Activated naive CD4-positive, alpha-beta T cell treated with anti-CD3 and anti-CD28 coated beads, Interleukin-2, amount 10 ng/mL, durations not matched to agents 7 days and 5 days (primary cell): Measurements from ENCODE around the gene HOXD11.
A peak's percentile ranks its signal among the peaks of the same experiment; 100 is the strongest.

Experiments
- CTCF ChIA-PET: fragments of 350-600 bp; sonication (Branson Sonifier 250); formaldehyde crosslinking; loops from one replicate; lab custom pipeline; 2021; ENCODE audit warnings: antibody characterized with exemption; lab: Charles Lee
- DNase-seq: peaks from one replicate; pipeline ENCODE4 v3.0.0-alpha.2; 2020
- H3K27ac Mint-ChIP-seq: one replicate; pipeline ENCODE4 v1.8.0; 2021; ENCODE audit warnings: mild to moderate bottlenecking, moderate library complexity, mixed read lengths
- H3K27me3 Mint-ChIP-seq: one replicate; pipeline ENCODE4 v1.8.0; 2021; ENCODE audit warnings: mild to moderate bottlenecking, mixed read lengths
- H3K36me3 Mint-ChIP-seq: one replicate; pipeline ENCODE4 v1.8.0; 2021; ENCODE audit warnings: mixed read lengths
- H3K4me1 Mint-ChIP-seq: one replicate; pipeline ENCODE4 v1.8.0; 2021; ENCODE audit warnings: mixed read lengths
- H3K4me3 Mint-ChIP-seq: one replicate; pipeline ENCODE4 v1.8.0; 2021; ENCODE audit warnings: mild to moderate bottlenecking, moderate library complexity, mixed read lengths
- H3K9me3 Mint-ChIP-seq: one replicate; pipeline ENCODE4 v1.8.0; 2021; ENCODE audit warnings: mixed read lengths

Gene HOXD11

GRCh38 chr2:176085120-176085788 lies 21.8 kb upstream of the HOXD11 start:
- Mint-ChIP-seq H3K27ac (peak overlapping the region; percentile 70), H3K4me3 (no peak overlapping the region), H3K9me3 (peaks cover 7% of the 10 kb centered on the region), H3K4me1 (peaks cover 7% of the 10 kb centered on the region), H3K27me3 (peaks cover 98% of the 10 kb centered on the region), H3K36me3 (peaks cover 16% of the 10 kb centered on the region)
- DNase-seq, result no peak
- CTCF ChIA-PET, result interaction anchor here (0.7 to 1.9 kb wide), 4 partner anchors 36 to 395 kb away, joined by 3 to 6 read pairs (median 3); no protein-coding TSS in a partner anchor

DNA sequence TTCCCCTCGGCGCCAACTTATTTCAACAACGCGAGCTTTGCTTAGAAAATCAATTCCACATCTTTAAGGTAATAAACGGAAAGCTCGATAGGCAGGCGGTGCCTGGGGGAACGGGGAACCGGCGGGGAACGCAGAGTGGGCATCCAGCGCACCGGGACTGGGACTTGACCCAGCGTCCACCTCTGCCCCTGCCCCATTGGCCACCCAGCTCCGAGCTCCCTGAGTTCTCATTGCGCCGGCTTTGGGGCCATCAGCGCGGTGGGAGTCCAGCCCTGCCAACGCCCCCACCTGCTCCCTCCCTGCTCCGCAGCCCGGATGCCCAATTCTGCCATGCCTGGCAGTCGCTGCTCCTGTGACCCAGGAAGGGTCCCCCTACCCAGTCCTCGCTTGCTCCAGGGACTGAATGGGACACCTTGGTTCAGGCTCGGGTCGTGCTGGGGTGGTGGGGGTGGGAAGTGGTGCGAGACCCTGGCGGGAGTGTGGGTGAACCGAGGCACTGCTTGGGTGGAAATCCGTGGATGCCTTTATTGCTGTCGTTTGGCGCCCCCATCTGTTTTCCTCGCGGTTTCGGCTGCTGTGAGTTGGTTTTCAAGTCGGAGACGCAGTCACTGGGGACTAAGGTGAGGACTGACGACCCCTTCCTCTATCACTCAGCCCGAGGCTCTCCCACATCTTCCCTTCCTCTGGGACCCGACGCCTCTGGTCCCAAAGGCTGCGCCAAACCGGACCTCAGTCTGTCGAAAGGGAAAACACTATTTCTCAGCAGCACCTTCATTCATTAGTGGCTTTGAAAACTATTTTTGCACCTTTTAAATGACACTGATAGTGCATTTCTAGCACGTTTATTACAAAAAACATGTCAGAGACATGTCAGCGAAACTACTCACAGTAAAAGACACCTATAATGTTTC lies 21.0 kb upstream of the HOXD11 start:
- H3K4me3 Mint-ChIP-seq, result no peak overlapping the region
- H3K9me3 Mint-ChIP-seq, result peaks cover 4% of the 10 kb centered on the region
- CTCF ChIA-PET, result interaction anchor here (1.1 to 1.9 kb wide), 3 partner anchors 35 to 396 kb away, joined by 3 to 6 read pairs (median 3); no protein-coding TSS in a partner anchor
- H3K27ac Mint-ChIP-seq, result peak overlapping the region; percentile 50
- no peak for DNase-seq
- H3K4me1 Mint-ChIP-seq, result peaks cover 6% of the 10 kb centered on the region
- H3K27me3 Mint-ChIP-seq, result peaks cover 98% of the 10 kb centered on the region
- H3K36me3 Mint-ChIP-seq, result peaks cover 14% of the 10 kb centered on the region

DNA sequence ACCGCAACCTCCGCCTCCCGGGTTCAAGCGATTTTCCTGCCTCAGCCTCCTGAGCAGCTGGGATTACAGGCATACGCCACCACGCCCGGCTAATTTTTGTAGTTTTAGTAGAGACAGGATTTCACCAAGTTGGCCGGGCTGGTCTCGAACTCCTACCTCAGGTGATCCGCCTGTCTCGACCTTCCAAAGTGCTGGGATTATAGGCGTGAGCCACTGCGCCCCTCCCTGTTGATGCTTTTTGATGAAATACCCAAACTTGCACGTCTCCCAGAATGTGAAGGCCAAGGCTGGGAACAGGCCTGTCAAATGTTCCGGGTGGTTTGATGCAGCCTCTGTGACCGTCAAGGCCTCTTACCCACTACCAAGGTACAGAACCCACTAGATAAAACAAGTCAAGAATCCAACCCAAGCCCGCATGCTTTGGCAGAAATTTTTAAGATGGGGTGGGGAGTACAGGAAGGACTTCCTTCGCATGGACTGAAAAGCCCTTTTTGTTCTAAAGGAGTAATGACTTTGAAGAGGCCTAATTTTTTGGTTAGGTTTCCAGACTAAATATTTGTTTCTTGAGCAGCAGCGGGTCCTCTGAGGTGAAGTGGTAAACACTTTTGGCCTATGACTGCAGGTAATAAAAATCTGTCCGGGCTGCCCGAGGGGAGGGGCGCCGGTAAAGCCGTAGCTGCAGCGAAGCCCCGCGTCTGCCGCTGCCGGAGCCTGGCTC lies 19.6 kb upstream of the HOXD11 start:
- Mint-ChIP-seq H3K27ac (no peak overlapping the region), H3K27me3 (peaks cover 98% of the 10 kb centered on the region), H3K36me3 (peaks cover 13% of the 10 kb centered on the region), H3K4me3 (no peak overlapping the region), H3K9me3 (peaks cover 2% of the 10 kb centered on the region), H3K4me1 (peaks cover 9% of the 10 kb centered on the region)
- no peak for DNase-seq
- CTCF ChIA-PET, result interaction anchor here (0.6 to 1.9 kb wide), 3 partner anchors 9 to 716 kb away, joined by 3 to 6 read pairs (median 5); no protein-coding TSS in a partner anchor

- H3K4me1 Mint-ChIP-seq, result peaks cover 9% of the 10 kb centered on the region
- H3K4me3 Mint-ChIP-seq, result peak overlapping the region; percentile 38
- CTCF ChIA-PET, result interaction anchor here (0.6 to 1.6 kb wide), 4 partner anchors 8 to 717 kb away, joined by 3 to 6 read pairs (median 5); no protein-coding TSS in a partner anchor
- peaks cover 9% of the 10 kb centered on the region for H3K36me3 Mint-ChIP-seq
- peaks cover 98% of the 10 kb centered on the region for H3K27me3 Mint-ChIP-seq
- peak; percentile 41 for DNase-seq
- peak overlapping the region; percentile 58 for H3K27ac Mint-ChIP-seq
- H3K9me3 Mint-ChIP-seq, result peaks cover 2% of the 10 kb centered on the region
These were observed 18.8 kb upstream of the HOXD11 start for GRCh38 chr2:176088048-176088936.

DNA sequence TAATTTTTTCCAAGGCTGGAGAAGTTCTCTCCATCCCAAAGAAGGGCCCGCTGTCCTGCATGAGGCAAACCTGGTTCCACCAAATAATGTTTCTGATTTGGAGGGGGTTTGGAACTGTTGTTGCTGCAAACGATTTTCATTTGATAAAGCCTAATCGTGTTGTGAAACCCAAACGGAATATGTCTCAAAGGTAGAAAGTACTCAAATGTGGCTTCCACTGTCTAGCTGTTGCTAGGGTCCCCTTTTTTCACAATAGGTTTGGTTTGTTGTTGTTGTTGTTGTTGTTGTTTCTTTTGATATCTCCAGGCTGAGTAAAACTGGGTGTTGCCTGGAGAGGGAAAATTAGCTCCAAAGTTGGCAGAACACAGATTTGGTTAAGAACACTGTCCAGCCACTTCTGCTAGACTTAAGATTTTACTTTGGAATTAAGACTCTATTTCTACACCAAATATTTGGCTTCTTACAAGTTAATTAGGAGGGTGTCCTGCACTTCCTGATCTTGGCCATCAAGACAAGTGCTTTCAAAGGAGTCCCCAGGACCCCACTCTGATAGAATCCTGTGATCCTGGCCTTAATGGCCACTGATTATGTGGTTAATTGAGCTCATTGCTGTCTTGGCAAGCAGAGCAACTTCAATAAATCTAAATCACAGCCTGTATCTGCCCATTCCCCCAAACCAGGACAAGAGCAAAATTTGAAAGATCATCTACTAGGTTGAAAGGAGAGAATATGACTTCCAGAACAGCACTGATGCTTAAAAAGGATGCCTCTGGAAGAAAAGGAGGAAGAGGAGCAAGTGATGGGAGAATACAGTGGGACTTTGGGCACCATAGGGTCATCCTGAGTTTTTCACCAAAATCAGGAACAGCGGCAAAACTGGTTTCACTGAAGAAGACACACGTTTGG lies 17.9 kb upstream of the HOXD11 start:
- H3K4me1 Mint-ChIP-seq, result peaks cover 15% of the 10 kb centered on the region
- H3K9me3 Mint-ChIP-seq, result no peaks in the 10 kb centered on the region
- peaks cover 98% of the 10 kb centered on the region for H3K27me3 Mint-ChIP-seq
- no peak overlapping the region for H3K27ac Mint-ChIP-seq
- CTCF ChIA-PET, result interaction anchor here (1.4 to 1.6 kb wide), 2 partner anchors 9 to 399 kb away, joined by 5 to 6 read pairs; no protein-coding TSS in a partner anchor
- H3K4me3 Mint-ChIP-seq, result no peak overlapping the region
- no peak for DNase-seq
- peaks cover 10% of the 10 kb centered on the region for H3K36me3 Mint-ChIP-seq

DNA sequence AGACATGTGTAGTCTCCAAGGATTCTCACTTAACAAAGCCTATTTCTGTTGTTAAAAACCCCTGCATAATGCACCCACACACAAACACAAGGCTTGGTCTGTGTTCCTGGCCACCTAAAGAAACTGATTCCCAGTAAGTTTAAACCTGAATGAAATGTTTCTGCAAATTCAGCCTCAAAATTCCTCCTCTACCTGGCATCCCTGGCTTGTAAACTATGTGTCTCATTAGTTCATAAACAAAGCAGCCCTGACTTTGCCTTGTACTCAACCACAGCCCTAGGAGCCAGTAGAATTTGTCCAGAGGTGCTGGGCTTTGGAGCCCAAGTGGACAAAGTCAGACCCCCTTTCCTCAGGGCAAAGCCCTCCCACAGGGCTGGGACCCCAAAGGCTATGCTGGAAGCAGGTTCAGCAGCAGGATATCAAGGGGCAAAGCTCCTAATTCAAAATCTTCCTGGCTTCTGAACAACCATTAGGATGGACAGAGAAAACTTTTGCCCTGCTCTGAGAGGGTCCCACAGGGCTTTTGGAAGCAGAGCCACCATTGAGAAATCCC lies 17.2 kb upstream of the HOXD11 start:
- CTCF ChIA-PET, result interaction anchor here (1.4 kb wide), 1 partner anchor 8 kb away, joined by 6 read pairs; no protein-coding TSS in a partner anchor
- Mint-ChIP-seq H3K27ac (no peak overlapping the region), H3K36me3 (peaks cover 10% of the 10 kb centered on the region), H3K4me1 (peaks cover 15% of the 10 kb centered on the region), H3K27me3 (peaks cover 98% of the 10 kb centered on the region), H3K4me3 (no peak overlapping the region), H3K9me3 (no peaks in the 10 kb centered on the region)
- no peak for DNase-seq

GRCh38 chr2:176090862-176091261 lies 16.2 kb upstream of the HOXD11 start:
- CTCF ChIA-PET, result no interaction called here
- no peaks in the 10 kb centered on the region for H3K9me3 Mint-ChIP-seq
- peaks cover 96% of the 10 kb centered on the region for H3K27me3 Mint-ChIP-seq
- no peak overlapping the region for H3K4me3 Mint-ChIP-seq
- peaks cover 8% of the 10 kb centered on the region for H3K36me3 Mint-ChIP-seq
- H3K27ac Mint-ChIP-seq, result no peak overlapping the region
- no peak for DNase-seq
- peaks cover 15% of the 10 kb centered on the region for H3K4me1 Mint-ChIP-seq

DNA sequence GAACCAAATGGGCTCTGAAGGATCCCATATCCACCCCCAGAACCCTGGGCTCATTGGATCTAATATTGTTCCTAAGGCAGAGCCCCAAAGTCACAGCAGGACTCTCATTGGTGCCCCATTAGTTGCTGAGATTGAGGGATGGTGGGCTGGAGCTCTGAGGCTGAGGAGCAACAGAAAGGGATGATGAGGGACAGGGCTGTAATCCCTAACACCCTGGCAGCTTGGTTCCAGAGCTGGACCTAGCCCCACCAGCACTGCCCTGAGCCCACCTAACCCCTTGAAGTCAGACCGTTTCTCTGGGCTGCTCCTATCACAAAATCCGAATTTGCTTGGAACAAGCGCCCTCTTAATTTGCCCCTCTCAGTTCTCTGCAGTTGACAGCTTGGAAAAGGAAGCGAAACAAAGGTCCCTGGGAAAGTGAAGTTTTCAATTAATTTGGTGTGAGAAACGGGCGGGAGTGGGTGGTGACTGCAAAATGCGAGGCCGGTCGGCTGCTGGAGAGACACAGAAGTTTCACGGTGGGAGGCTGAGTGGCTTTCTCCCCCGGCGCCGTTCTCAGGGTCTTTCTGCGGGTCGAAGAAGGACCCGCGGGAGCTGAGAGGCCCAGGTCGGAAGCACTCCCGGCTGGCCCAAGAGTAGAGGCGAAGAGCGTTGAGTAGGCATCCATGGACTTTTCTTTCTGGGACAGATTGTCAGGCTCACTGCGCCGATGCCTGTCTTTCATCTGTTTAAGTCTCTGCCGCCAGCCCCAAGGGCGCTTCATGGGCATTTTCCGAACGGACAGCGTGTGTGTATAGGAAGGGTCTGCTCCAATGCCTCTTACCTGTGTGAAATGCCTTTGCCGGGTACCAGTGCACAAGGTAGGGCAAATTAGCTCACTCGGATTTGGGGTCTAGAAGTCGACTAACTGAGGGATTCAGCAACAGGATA lies 15.5 kb upstream of the HOXD11 start:
- Mint-ChIP-seq H3K4me3 (peak overlapping the region; percentile 35), H3K27me3 (peaks cover 93% of the 10 kb centered on the region), H3K36me3 (peaks cover 8% of the 10 kb centered on the region), H3K4me1 (peaks cover 21% of the 10 kb centered on the region), H3K27ac (peak overlapping the region; percentile 78), H3K9me3 (no peaks in the 10 kb centered on the region)
- CTCF ChIA-PET, result no interaction called here
- no peak for DNase-seq

GRCh38 chr2:176092270-176093144 lies 14.6 kb upstream of the HOXD11 start, which contains the start of gene HOXD13:
TSS of gene HOXD13 (plus strand) at chr2:176092721. CDS start at chr2:176092891, 170 bp downstream.
- no peaks in the 10 kb centered on the region for H3K9me3 Mint-ChIP-seq
- H3K4me1 Mint-ChIP-seq, result peaks cover 29% of the 10 kb centered on the region
- peak within 1 kb of the TSS; percentile 78 for H3K27ac Mint-ChIP-seq
- peak within 1 kb of the TSS; percentile 35 for H3K4me3 Mint-ChIP-seq
- DNase-seq, result no peak
- peaks cover 95% of the 10 kb centered on the region for H3K27me3 Mint-ChIP-seq
- H3K36me3 Mint-ChIP-seq, result peaks cover 8% of the 10 kb centered on the region
- CTCF ChIA-PET, result no interaction called here

DNA sequence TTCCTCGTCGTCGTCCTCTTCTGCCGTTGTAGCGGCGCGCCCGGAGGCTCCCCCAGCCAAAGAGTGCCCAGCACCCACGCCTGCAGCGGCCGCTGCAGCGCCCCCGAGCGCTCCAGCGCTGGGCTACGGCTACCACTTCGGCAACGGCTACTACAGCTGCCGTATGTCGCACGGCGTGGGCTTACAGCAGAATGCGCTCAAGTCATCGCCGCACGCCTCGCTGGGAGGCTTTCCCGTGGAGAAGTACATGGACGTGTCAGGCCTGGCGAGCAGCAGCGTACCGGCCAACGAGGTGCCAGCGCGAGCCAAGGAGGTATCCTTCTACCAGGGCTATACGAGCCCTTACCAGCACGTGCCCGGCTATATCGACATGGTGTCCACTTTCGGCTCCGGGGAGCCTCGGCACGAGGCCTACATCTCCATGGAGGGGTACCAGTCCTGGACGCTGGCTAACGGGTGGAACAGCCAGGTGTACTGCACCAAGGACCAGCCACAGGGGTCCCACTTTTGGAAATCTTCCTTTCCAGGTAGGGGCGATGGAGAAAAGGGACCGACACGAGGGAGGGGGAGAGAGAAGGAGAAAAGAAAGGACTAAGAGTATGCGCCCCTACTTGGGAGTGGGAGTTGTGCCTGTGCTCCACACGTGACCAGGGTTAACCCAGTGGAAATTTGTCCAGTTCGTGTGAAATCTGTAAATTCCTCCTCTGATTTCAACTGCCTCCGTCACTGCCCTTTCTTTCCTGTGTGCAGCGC lies 13.8 kb upstream of the HOXD11 start:
- no peaks in the 10 kb centered on the region for H3K9me3 Mint-ChIP-seq
- peaks cover 8% of the 10 kb centered on the region for H3K36me3 Mint-ChIP-seq
- peaks cover 95% of the 10 kb centered on the region for H3K27me3 Mint-ChIP-seq
- peak overlapping the region; percentile 23 for H3K4me3 Mint-ChIP-seq
- no peak for DNase-seq
- peaks cover 32% of the 10 kb centered on the region for H3K4me1 Mint-ChIP-seq
- peak overlapping the region; percentile 72 for H3K27ac Mint-ChIP-seq
- CTCF ChIA-PET, result interaction anchor here (0.7 to 1.6 kb wide), 2 partner anchors 34 to 68 kb away, joined by 3 read pairs; no protein-coding TSS in a partner anchor
